Endothelial cell of umbilical vein (primary cell): Measurements from ENCODE around the gene ZDHHC18. TPM values are rescaled to one million over a fixed set of nuclear protein-coding genes. Genes with fewer than 3 reads are reported as not detected.

Experiments used
- BruUV-seq: library from RNA; stranded (reverse); fragments of 400-500 nt; replicated peaks from 2 replicates; lab custom pipeline; 2021; lab: Mats Ljungman, UMichigan
- CTCF ChIA-PET: fragments of 300-600, 350-600 bp; sonication (Branson Sonifier 250); formaldehyde crosslinking; loops from one replicate; lab custom pipeline; 2021; ENCODE audit warnings: antibody characterized with exemption, inconsistent platforms; lab: Charles Lee
- POLR2A ChIA-PET: fragments of 300-600, 350-600 bp; sonication (Branson Sonifier 250); formaldehyde crosslinking; loops from one replicate; lab custom pipeline; 2021; ENCODE audit warnings: antibody characterized with exemption, inconsistent platforms; lab: Charles Lee
- DNase-seq: peaks from one replicate; pipeline ENCODE4 v3.0.0-alpha.2; 2011; ENCODE audit warnings: low read depth, low spot score
- FAIRE-seq: peaks from 2 replicates; lab custom pipeline; 2011; peaks lifted over from hg19 to GRCh38; lab: Jason Lieb, UNC
- H2AFZ ChIP-seq: 2 replicates; pipeline ENCODE4 v1.6.0; 2012; ENCODE audit warnings: low read depth, low read length, control low read depth, inconsistent platforms
- H3K27ac ChIP-seq: 2 replicates; pipeline ENCODE4 v1.5.1; 2011; ENCODE audit warnings: low read depth, mild to moderate bottlenecking, control low read depth, low read length, moderate library complexity; ENCODE audit not compliant: insufficient read depth
- H3K27me3 ChIP-seq, 2 experiments: 2 replicates each; pipeline versions ENCODE4 v1.6.0 to v1.6.1; 2011; ENCODE audit warnings: low read length in 2 of 2, mixed read lengths in 1 of 2; ENCODE audit not compliant: control insufficient read depth in 2 of 2, insufficient read depth in 2 of 2
- H3K36me3 ChIP-seq, 2 experiments: 2 replicates in 1 of 2; 3 replicates in 1 of 2; pipeline ENCODE4 v1.5.1; 2011; ENCODE audit warnings: low read length in 2 of 2, mild to moderate bottlenecking in 1 of 2, moderate library complexity in 1 of 2; ENCODE audit not compliant: control insufficient read depth in 2 of 2, insufficient read depth in 2 of 2; ENCODE audit errors: extremely low read depth in 1 of 2
- H3K4me1 ChIP-seq: 3 replicates; pipeline ENCODE4 v1.5.1; 2011; ENCODE audit warnings: mild to moderate bottlenecking, low read length; ENCODE audit not compliant: control insufficient read depth, insufficient read depth; ENCODE audit errors: extremely low read depth
- H3K4me2 ChIP-seq: 2 replicates; pipeline ENCODE4 v1.6.1; 2011; ENCODE audit warnings: low read length, control low read depth, mixed read lengths; ENCODE audit not compliant: insufficient read depth
- H3K4me3 ChIP-seq, 3 experiments: fragments of 200-600 bp in 1 of 3; sonication (generic), shearing (Covaris generic) in 1 of 3; replicated peaks in 1 of 3; 2 replicates each; pipeline ENCODE4 v1.5.1; 2011 to 2016; ENCODE audit warnings: control low read depth in 3 of 3, low read length in 3 of 3, mild to moderate bottlenecking in 2 of 3, inconsistent platforms in 1 of 3, low read depth in 1 of 3, moderate library complexity in 1 of 3; ENCODE audit not compliant: insufficient read depth in 1 of 3
- H3K79me2 ChIP-seq: 2 replicates; pipeline ENCODE4 v1.6.0; 2012; ENCODE audit warnings: low read length, inconsistent platforms; ENCODE audit not compliant: control insufficient read depth, insufficient read depth
- H3K9ac ChIP-seq: replicated peaks from 2 replicates; pipeline ENCODE3; 2011; ENCODE audit warnings: low read length, control low read depth; ENCODE audit not compliant: insufficient read depth; ENCODE audit errors: extremely low read depth
- H3K9me1 ChIP-seq: replicated peaks from 3 replicates; pipeline ENCODE4 v1.6.0; 2011; ENCODE audit warnings: mild to moderate bottlenecking, low read length; ENCODE audit not compliant: control insufficient read depth, insufficient read depth; ENCODE audit errors: extremely low read depth
- H3K9me3 ChIP-seq: replicated peaks from 2 replicates; pipeline ENCODE4 v1.5.1; 2012; ENCODE audit warnings: low read length, inconsistent platforms; ENCODE audit not compliant: control insufficient read depth, insufficient read depth
- H4K20me1 ChIP-seq: replicated peaks from 2 replicates; pipeline ENCODE3; 2011; ENCODE audit warnings: mild to moderate bottlenecking, low read length; ENCODE audit not compliant: control insufficient read depth, insufficient read depth; ENCODE audit errors: extremely low read depth
- CTCF ChIP-seq, 2 donors: IDR thresholded peaks; 1 replicate in 1 of 2; 2 replicates in 1 of 2; pipeline ENCODE4 v1.5.1; 2011; ENCODE audit warnings: low read length in 2 of 2, mild to moderate bottlenecking in 2 of 2, moderate library complexity in 2 of 2, control low read depth in 1 of 2, inconsistent platforms in 1 of 2, low read depth in 1 of 2; ENCODE audit not compliant: insufficient read depth in 1 of 2; ENCODE audit errors: extremely low read depth in 1 of 2
- EZH2 ChIP-seq: IDR thresholded peaks from 2 replicates; pipeline ENCODE4 v1.6.1; 2012; ENCODE audit warnings: borderline replicate concordance, low read depth, mild to moderate bottlenecking, moderate library complexity, low read length, inconsistent platforms; ENCODE audit not compliant: severe bottlenecking
- FOS ChIP-seq: IDR thresholded peaks from 2 replicates; pipeline ENCODE4 v1.6.1; 2011; ENCODE audit warnings: mild to moderate bottlenecking, low read length, moderate library complexity, borderline replicate concordance; ENCODE audit not compliant: insufficient read depth
- POLR2A ChIP-seq: IDR thresholded peaks from 2 replicates; pipeline ENCODE4 v1.6.1; 2012; ENCODE audit warnings: low read depth, mild to moderate bottlenecking, control low read depth, low read length
- POLR2AphosphoS5 ChIP-seq: IDR thresholded peaks from 2 replicates; pipeline ENCODE4 v1.6.1; 2012; ENCODE audit warnings: low read depth, mild to moderate bottlenecking, control low read depth, low read length, moderate library complexity; ENCODE audit not compliant: insufficient read depth
- dilution Hi-C: fragments of 300-500 bp; cut with MboI; formaldehyde crosslinking; loops from one replicate; pipeline ENCODE4 v1.15.0; 2019; ENCODE audit warnings: low sequenced_read_pairs; ENCODE audit not compliant: extremely low pct_ligation_motif_present
- intact Hi-C: fragments of 100-400 bp; cut with micrococcal nuclease; formaldehyde crosslinking; loops from one replicate; pipeline ENCODE4 v1.10.0; 2022
- polyA plus RNA-seq, 4 experiments: library from polyadenylated mRNA; depleted of rRNA in 3 of 4; stranded (reverse) in 3 of 4; unstranded in 1 of 4; fragments of >200 nt; gene quantifications; 2 replicates each; pipeline versions ENCODE4 v1.2.1 to v1.2.3, GENCODE V29; 2011 to 2012; ENCODE audit warnings: missing spikeins in 1 of 4
- total RNA-seq: library from RNA; stranded (reverse); gene quantifications from 2 replicates; pipeline ENCODE4 v1.2.3, GENCODE V29; 2021

The ZDHHC18 gene
- total and polyA plus RNA-seq, 2 donors (not counting 3 experiments of a cell fraction or from before 2014, with no cell fraction given): 25.2 to 48.2 TPM

- Histone ChIP-seq H3K4me2 (peak overlapping the region; percentile 84), H3K9me3 (no peaks in the 10 kb centered on the region), H3K27me3 (no peaks in the 10 kb centered on the region), H3K4me3 (peak overlapping the region; percentile 51 to 76 (median 52)), H3K79me2 (no peaks in the 10 kb centered on the region), H3K36me3 (peaks cover 1 to 3% of the 10 kb centered on the region in 2 experiments), H2AFZ (no peak overlapping the region), H3K9ac (peak overlapping the region; percentile 85), H3K27ac (peak overlapping the region; percentile 69), H3K4me1 (peaks cover 48% of the 10 kb centered on the region), H4K20me1 (no peaks in the 10 kb centered on the region), H3K9me1 (no peaks in the 10 kb centered on the region)
- no peak for TF ChIP-seq EZH2
- TF ChIP-seq POLR2A: peak; percentile 77
- no peak for TF ChIP-seq CTCF (IDR thresholded peaks at IDR 0.05; ENCODE audit: extremely low read depth in 1 of 2, insufficient read depth in 1 of 2, low read depth in 1 of 2, low read length in 2 of 2)
- TF ChIP-seq FOS: no peak
- peak; percentile 55 for TF ChIP-seq POLR2AphosphoS5
- peak; percentile 72 for FAIRE-seq
- dilution Hi-C loops: loop anchor here (5.0 kb wide), 1 partner anchor 84 kb away; no protein-coding TSS in a partner anchor
- DNase-seq: peak; percentile 72
- ChIA-PET POLR2A (interaction anchor here (1.1 kb wide), 1 partner anchor 94 kb away, joined by 4 read pairs; no protein-coding TSS in a partner anchor), CTCF (interaction anchor here (0.9 to 9.4 kb wide), 13 partner anchors 13 to 182 kb away, joined by 3 to 428 read pairs (median 4); partner anchors contain the start of gene ARID1A)
- BruUV-seq: no TSS peak
- intact Hi-C loops: loop anchor here (1.0 kb wide), 2 partner anchors 18 to 42 kb away; no protein-coding TSS in a partner anchor
Measured at GRCh38 chr1:26786437-26787380, 39.8 kb upstream of the ZDHHC18 start.
